ENCODE results near the gene SMARCAL1. TPM values are rescaled to one million over a fixed set of nuclear protein-coding genes. Genes with fewer than 3 reads are reported as not detected.

SMARCAL1 gene
- total and polyA plus RNA-seq, 2 experiments from 2014 or later = 18.8 to 19.9 TPM

DNA sequence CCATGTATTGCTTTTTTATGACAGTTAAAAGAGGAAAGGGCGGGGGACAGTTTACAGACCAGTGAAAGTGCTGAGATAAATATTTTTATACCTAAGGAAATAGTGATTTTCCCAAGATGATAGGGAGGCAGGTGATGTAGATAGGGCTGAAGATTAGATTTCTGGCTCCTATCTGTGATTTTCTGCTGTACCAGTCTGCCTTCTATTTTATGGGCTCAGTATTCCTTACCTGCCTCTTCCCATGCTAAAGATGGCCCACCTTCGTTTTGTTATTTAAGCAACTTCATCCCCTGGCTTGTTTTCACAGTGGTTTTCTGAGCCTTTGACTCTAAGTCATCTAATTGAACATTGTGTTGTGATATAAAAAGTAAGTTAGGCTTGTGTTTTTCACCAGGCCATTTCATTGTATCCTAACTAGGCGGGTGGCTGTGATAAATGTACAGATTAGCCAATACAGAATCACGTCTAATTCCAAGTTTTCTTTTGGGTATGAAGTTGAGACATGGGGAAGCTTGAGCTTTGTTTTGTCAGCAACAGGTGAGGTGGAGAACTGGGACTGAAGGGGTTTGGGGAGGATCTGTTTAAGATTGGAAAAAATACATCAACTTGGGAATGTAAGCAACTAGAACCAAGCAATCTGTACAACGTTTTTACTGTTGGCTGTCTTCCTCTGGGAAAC, 91.6 kb downstream of the SMARCAL1 start:
- DNase-seq (ENCODE audit: low spot score) = no peak
- Histone ChIP-seq H4K20me1 (ENCODE audit: insufficient read depth, poor library complexity, severe bottlenecking) (peaks cover 37% of the 10 kb centered on the region), H3K4me3 (no peak overlapping the region), H3K4me1 (ENCODE audit: insufficient read depth) (peaks cover 16% of the 10 kb centered on the region), H3K36me3 (replicated peaks; ENCODE audit: insufficient read depth, low read depth) (peaks cover 14% of the 10 kb centered on the region), H3K27ac (no peak overlapping the region), H3K9me2 (replicated peaks; ENCODE audit: insufficient read depth) (no peaks in the 10 kb centered on the region), H3K9me3 (ENCODE audit: low read depth) (no peaks in the 10 kb centered on the region), H3K79me2 (peaks cover 44% of the 10 kb centered on the region), H3K27me3 (no peaks in the 10 kb centered on the region), H3K4me2 (no peak overlapping the region), H2AFZ (no peak overlapping the region)
- WGBS (ENCODE audit: low lambda C conversion rate, missing lambda C conversion rate) = 65% methylated on average over 5 of the region's 5 CpGs
- TF ChIP-seq, protein P1, sequence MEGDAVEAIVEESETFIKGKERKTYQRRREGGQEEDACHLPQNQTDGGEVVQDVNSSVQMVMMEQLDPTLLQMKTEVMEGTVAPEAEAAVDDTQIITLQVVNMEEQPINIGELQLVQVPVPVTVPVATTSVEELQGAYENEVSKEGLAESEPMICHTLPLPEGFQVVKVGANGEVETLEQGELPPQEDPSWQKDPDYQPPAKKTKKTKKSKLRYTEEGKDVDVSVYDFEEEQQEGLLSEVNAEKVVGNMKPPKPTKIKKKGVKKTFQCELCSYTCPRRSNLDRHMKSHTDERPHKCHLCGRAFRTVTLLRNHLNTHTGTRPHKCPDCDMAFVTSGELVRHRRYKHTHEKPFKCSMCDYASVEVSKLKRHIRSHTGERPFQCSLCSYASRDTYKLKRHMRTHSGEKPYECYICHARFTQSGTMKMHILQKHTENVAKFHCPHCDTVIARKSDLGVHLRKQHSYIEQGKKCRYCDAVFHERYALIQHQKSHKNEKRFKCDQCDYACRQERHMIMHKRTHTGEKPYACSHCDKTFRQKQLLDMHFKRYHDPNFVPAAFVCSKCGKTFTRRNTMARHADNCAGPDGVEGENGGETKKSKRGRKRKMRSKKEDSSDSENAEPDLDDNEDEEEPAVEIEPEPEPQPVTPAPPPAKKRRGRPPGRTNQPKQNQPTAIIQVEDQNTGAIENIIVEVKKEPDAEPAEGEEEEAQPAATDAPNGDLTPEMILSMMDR (IDR thresholded peaks at IDR 0.05; ENCODE audit: poor library complexity) = no peak
- TF ChIP-seq EZH2phosphoT487 (IDR thresholded peaks at IDR 0.05; ENCODE audit: low read depth, severe bottlenecking, unreplicated experiment) (no peak), EZH2 (IDR thresholded peaks at IDR 0.05; ENCODE audit: borderline replicate concordance) (no peak)

DNA sequence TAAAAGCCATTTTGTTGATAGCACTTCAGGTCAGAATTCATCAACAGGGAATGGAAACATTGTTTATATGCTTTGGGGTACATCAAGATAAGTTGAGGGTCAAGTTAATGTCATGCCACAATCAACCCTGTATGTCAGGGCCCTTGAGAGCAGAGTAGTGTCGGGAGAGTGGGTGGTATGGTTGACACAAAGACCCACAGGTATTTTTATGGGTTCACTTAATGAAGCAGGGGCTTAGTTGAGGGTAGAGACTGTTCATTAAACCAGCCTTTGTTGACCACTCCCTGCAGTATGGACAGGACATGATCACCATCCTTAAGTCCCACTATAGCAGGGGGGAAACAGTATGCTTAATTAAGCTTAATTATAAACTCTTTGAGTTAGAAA, 92.1 kb downstream of the SMARCAL1 start:
- no peak overlapping the region for H3K4me3 ChIP-seq
- H4K20me1 ChIP-seq (ENCODE audit: insufficient read depth, poor library complexity, severe bottlenecking) = peaks cover 37% of the 10 kb centered on the region
- peaks cover 39% of the 10 kb centered on the region for H3K79me2 ChIP-seq
- H2AFZ ChIP-seq = no peak overlapping the region
- no peaks in the 10 kb centered on the region for H3K9me3 ChIP-seq (ENCODE audit: low read depth)
- H3K27ac ChIP-seq = no peak overlapping the region
- DNase-seq (ENCODE audit: low spot score) = no peak
- no peak overlapping the region for H3K4me2 ChIP-seq
- no peaks in the 10 kb centered on the region for H3K27me3 ChIP-seq
- H3K9me2 ChIP-seq (replicated peaks; ENCODE audit: insufficient read depth) = no peaks in the 10 kb centered on the region
- peaks cover 14% of the 10 kb centered on the region for H3K36me3 ChIP-seq (replicated peaks; ENCODE audit: insufficient read depth, low read depth)
- TF ChIP-seq EZH2 (IDR thresholded peaks at IDR 0.05; ENCODE audit: borderline replicate concordance) = no peak
- no peak for TF ChIP-seq EZH2phosphoT487 (IDR thresholded peaks at IDR 0.05; ENCODE audit: low read depth, severe bottlenecking, unreplicated experiment)
- TF ChIP-seq, protein P1 (IDR thresholded peaks at IDR 0.05; ENCODE audit: poor library complexity) = no peak
- peaks cover 16% of the 10 kb centered on the region for H3K4me1 ChIP-seq (ENCODE audit: insufficient read depth)
- 52% methylated on average over 1 of the region's 1 CpG for WGBS (ENCODE audit: low lambda C conversion rate, missing lambda C conversion rate)

DNA sequence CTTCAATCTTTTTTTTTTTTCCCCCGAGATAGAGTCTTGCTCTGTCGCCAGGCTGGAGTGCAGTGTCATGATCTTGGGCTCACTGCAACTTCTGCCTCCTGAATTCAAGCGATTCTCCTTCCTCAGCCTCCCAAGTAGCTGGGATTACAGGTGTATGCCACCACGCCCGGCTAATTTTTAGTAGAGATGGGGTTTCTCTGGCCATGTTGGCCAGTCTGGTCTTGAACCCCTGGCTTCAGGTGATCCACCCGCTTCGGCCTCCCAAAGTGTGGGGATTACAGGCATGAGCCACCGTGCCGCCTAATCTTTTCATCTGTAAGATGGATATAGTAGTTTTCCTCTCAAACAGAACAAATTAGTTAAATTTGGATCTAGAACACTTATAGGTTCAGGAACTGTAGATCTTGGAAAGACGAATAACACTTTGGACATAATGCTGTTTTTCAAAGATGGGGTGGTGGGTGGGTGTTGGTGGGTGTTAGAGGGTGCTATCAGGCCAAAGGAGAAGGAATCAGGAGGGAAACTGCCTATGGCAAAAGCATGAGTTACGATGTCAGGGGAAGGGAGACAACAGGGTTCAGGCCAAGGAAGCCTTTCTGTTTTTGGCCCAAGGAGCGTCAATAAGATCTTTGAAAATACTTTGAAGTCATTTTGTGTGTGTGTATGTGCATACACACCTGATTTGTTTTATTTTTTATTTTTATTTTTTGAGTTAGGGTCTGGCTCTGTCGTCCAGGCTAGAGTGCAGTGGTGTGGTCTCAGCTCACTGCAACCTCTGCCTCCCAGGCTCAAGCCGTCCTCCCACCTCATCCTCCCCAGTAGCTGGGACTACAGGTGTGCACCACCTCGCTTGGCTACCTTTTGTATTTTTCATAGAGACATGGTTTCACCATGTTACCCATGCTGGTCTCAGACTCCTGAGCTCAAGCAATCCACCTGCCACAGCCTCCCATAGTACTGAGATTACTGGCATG, 93.1 kb downstream of the SMARCAL1 start:
- no peak for DNase-seq (ENCODE audit: low spot score)
- Histone ChIP-seq H3K9me3 (ENCODE audit: low read depth) (no peaks in the 10 kb centered on the region), H3K79me2 (peaks cover 29% of the 10 kb centered on the region), H3K27me3 (no peaks in the 10 kb centered on the region), H3K4me3 (no peak overlapping the region), H3K4me2 (no peak overlapping the region), H3K4me1 (ENCODE audit: insufficient read depth) (peaks cover 5% of the 10 kb centered on the region), H4K20me1 (ENCODE audit: insufficient read depth, poor library complexity, severe bottlenecking) (peaks cover 26% of the 10 kb centered on the region), H2AFZ (no peak overlapping the region), H3K27ac (no peak overlapping the region), H3K9me2 (replicated peaks; ENCODE audit: insufficient read depth) (no peaks in the 10 kb centered on the region), H3K36me3 (replicated peaks; ENCODE audit: insufficient read depth, low read depth) (peaks cover 5% of the 10 kb centered on the region)
- no peak for TF ChIP-seq EZH2phosphoT487 (IDR thresholded peaks at IDR 0.05; ENCODE audit: low read depth, severe bottlenecking, unreplicated experiment)
- TF ChIP-seq, protein P1 (IDR thresholded peaks at IDR 0.05; ENCODE audit: poor library complexity) = no peak
- no peak for TF ChIP-seq EZH2 (IDR thresholded peaks at IDR 0.05; ENCODE audit: borderline replicate concordance)
- 98% methylated on average over 15 of the region's 15 CpGs for WGBS (ENCODE audit: low lambda C conversion rate, missing lambda C conversion rate)

Data from hepatocyte (in vitro differentiated cells).